OCI-LY7 (cell line): ENCODE results near the gene METTL5.

ENCODE experiments used
- CTCF ChIP-seq: fragments of 200-600 bp; sonication (generic); conservative IDR thresholded peaks from 2 replicates; pipeline ENCODE4 v1.5.1; 2014; ENCODE audit warnings: mild to moderate bottlenecking, antibody characterized with exemption, low read length, moderate library complexity, mixed read lengths
- EZH2phosphoT487 ChIP-seq: fragments of 200-600 bp; sonication (generic); IDR thresholded peaks from 2 replicates; pipeline ENCODE4 v1.6.1; 2018; ENCODE audit warnings: low read depth, borderline replicate concordance, mild to moderate bottlenecking, mixed run types, antibody characterized with exemption, low read length, moderate library complexity, mixed read lengths

GRCh38 chr2:169867579-169867978 is 42.9 kb upstream of the METTL5 start:
- TF ChIP-seq EZH2phosphoT487 (no peak), CTCF (no peak)
